SK-N-SH treated with all-trans-retinoic acid at 6 μM for 48 hours (cell line): ENCODE data around the gene TNFRSF12A.

Source experiments
- ARNTL ChIP-seq: fragments of 450-650 bp; formaldehyde crosslinking; IDR thresholded peaks from 2 replicates; pipeline ENCODE4 v1.5.0; 2020; ENCODE audit warnings: low read depth, mild to moderate bottlenecking, moderate library complexity, borderline replicate concordance
- CREB5 ChIP-seq: fragments of 250-450 bp; sonication (Bioruptor Pico); IDR thresholded peaks from 2 replicates; pipeline ENCODE4 v1.5.1; 2020; ENCODE audit warnings: low read depth, mild to moderate bottlenecking, moderate library complexity
- ESRRG ChIP-seq: fragments of 250-450 bp; sonication (Bioruptor Pico); IDR thresholded peaks from 2 replicates; pipeline ENCODE4 v1.6.1; 2021; ENCODE audit warnings: mild to moderate bottlenecking
- GLIS3 ChIP-seq: fragments of 250-450 bp; sonication (Bioruptor Pico); IDR thresholded peaks from 2 replicates; pipeline ENCODE4 v1.5.0; 2020; ENCODE audit warnings: mild to moderate bottlenecking, moderate library complexity
- OSR1 ChIP-seq: fragments of 250-450 bp; sonication (Bioruptor Pico); IDR thresholded peaks from 2 replicates; pipeline ENCODE4 v1.8.0; 2022; ENCODE audit warnings: moderate library complexity, mild to moderate bottlenecking, inconsistent platforms
- PATZ1 ChIP-seq: fragments of 250-450 bp; sonication (Bioruptor Pico); IDR thresholded peaks from 2 replicates; pipeline ENCODE4 v1.8.0; 2020; ENCODE audit warnings: mild to moderate bottlenecking, moderate library complexity, borderline replicate concordance
- RARB ChIP-seq: fragments of 250-450 bp; sonication (Bioruptor Pico); IDR thresholded peaks from 2 replicates; pipeline ENCODE4 v1.8.0; 2021; ENCODE audit warnings: mild to moderate bottlenecking, moderate library complexity
- SNAI2 ChIP-seq: fragments of 250-450 bp; sonication (Bioruptor Pico); IDR thresholded peaks from 2 replicates; pipeline ENCODE4 v1.5.0; 2020; ENCODE audit warnings: mild to moderate bottlenecking, moderate library complexity
- ZNF8 ChIP-seq: fragments of 450-650 bp; formaldehyde crosslinking; IDR thresholded peaks from 2 replicates; pipeline ENCODE4 v1.5.0; 2020; ENCODE audit warnings: mild to moderate bottlenecking, moderate library complexity

- no peak for TF ChIP-seq CREB5 (CRISPR knock-in tag)
- no peak for TF ChIP-seq PATZ1 (CRISPR knock-in tag)
- TF ChIP-seq SNAI2 (CRISPR knock-in tag): no peak
- no peak for TF ChIP-seq ARNTL (CRISPR knock-in tag)
- no peak for TF ChIP-seq OSR1 (CRISPR knock-in tag)
- TF ChIP-seq ZNF8 (CRISPR knock-in tag): no peak
- TF ChIP-seq GLIS3 (CRISPR knock-in tag): no peak
- TF ChIP-seq RARB (CRISPR knock-in tag): no peak
- no peak for TF ChIP-seq ESRRG (CRISPR knock-in tag)
Measured at GRCh38 chr16:3038256-3038655, 18.1 kb downstream of the TNFRSF12A start.
